Astrocyte (in vitro differentiated cells and primary cell): Measurements from ENCODE around the gene CLDN6. TPM values are rescaled to one million over a fixed set of nuclear protein-coding genes. Genes with fewer than 3 reads are reported as not detected.

Source experiments
- DNase-seq: peaks from one replicate; pipeline ENCODE4 v3.0.0-alpha.2; 2010; ENCODE audit warnings: low read depth
- FAIRE-seq: peaks from 2 replicates; lab custom pipeline; 2011; peaks lifted over from hg19 to GRCh38; lab: Jason Lieb, UNC
- H2AFZ ChIP-seq: 2 replicates; pipeline ENCODE4 v1.6.0; 2012; ENCODE audit warnings: low read depth, low read length, inconsistent platforms
- H3K27ac ChIP-seq: 2 replicates; pipeline ENCODE4 v1.5.1; 2011; ENCODE audit warnings: low read depth, low read length, inconsistent platforms
- H3K27me3 ChIP-seq: 2 replicates; pipeline ENCODE4 v1.6.0; 2011; ENCODE audit warnings: low read length, inconsistent platforms; ENCODE audit not compliant: insufficient read depth
- H3K36me3 ChIP-seq: 2 replicates; pipeline ENCODE4 v1.5.1; 2011; ENCODE audit warnings: low read length, inconsistent platforms; ENCODE audit not compliant: insufficient read depth
- H3K4me1 ChIP-seq: 2 replicates; pipeline ENCODE4 v1.5.1; 2011; ENCODE audit warnings: low read length, inconsistent platforms; ENCODE audit not compliant: insufficient read depth
- H3K4me2 ChIP-seq: 2 replicates; pipeline ENCODE4 v1.6.0; 2012; ENCODE audit warnings: low read length, inconsistent platforms
- H3K4me3 ChIP-seq: 2 replicates; pipeline ENCODE4 v1.5.1; 2011; ENCODE audit warnings: low read depth, mild to moderate bottlenecking, low read length, inconsistent platforms; ENCODE audit not compliant: insufficient read depth
- H3K79me2 ChIP-seq: 2 replicates; pipeline ENCODE4 v1.6.0; 2012; ENCODE audit warnings: mild to moderate bottlenecking, low read length, inconsistent platforms; ENCODE audit not compliant: insufficient read depth
- H3K9ac ChIP-seq: 2 replicates; pipeline ENCODE4 v1.6.0; 2012; ENCODE audit warnings: mild to moderate bottlenecking, low read length, inconsistent platforms
- H3K9me3 ChIP-seq: 2 replicates; pipeline ENCODE4 v1.5.1; 2012; ENCODE audit warnings: low read depth, mild to moderate bottlenecking, low read length, inconsistent platforms; ENCODE audit not compliant: insufficient read depth
- H4K20me1 ChIP-seq: 2 replicates; pipeline ENCODE4 v1.6.0; 2012; ENCODE audit warnings: low read length, inconsistent platforms; ENCODE audit not compliant: insufficient read depth
- H3K27ac Mint-ChIP-seq: one replicate; pipeline ENCODE4 v1.8.0; 2021; ENCODE audit warnings: mild to moderate bottlenecking, mixed read lengths; ENCODE audit not compliant: unreplicated experiment
- H3K27me3 Mint-ChIP-seq: one replicate; pipeline ENCODE4 v1.8.0; 2021; ENCODE audit warnings: low read depth, mixed read lengths; ENCODE audit not compliant: unreplicated experiment
- H3K36me3 Mint-ChIP-seq: one replicate; pipeline ENCODE4 v1.8.0; 2021; ENCODE audit warnings: low read depth, mixed read lengths; ENCODE audit not compliant: unreplicated experiment
- H3K4me1 Mint-ChIP-seq: one replicate; pipeline ENCODE4 v1.8.0; 2021; ENCODE audit warnings: low read depth, mixed read lengths; ENCODE audit not compliant: unreplicated experiment
- H3K4me3 Mint-ChIP-seq: one replicate; pipeline ENCODE4 v1.8.0; 2021; ENCODE audit warnings: mild to moderate bottlenecking, moderate library complexity, mixed read lengths; ENCODE audit not compliant: unreplicated experiment
- H3K9me3 Mint-ChIP-seq: one replicate; pipeline ENCODE4 v1.8.0; 2021; ENCODE audit warnings: mild to moderate bottlenecking, mixed read lengths; ENCODE audit not compliant: unreplicated experiment
- EZH2 ChIP-seq: IDR thresholded peaks from 2 replicates; pipeline ENCODE4 v1.6.1; 2012; ENCODE audit warnings: mild to moderate bottlenecking, low read length, inconsistent platforms; ENCODE audit not compliant: insufficient read depth
- total RNA-seq: library from RNA; stranded (reverse); gene quantifications from 2 replicates; pipeline ENCODE4 v1.2.1, GENCODE V29; 2021
- TF ChIP-seq, protein P1 (sequence below): IDR thresholded peaks from 2 replicates; pipeline ENCODE4 v1.5.1; 2011; ENCODE audit warnings: low read depth, mild to moderate bottlenecking, inconsistent platforms, low read length, moderate library complexity; ENCODE audit not compliant: insufficient read depth

Gene CLDN6
- total RNA-seq, 1 donor from 2014 or later = 584 TPM

- peaks cover 1% of the 10 kb centered on the region for H3K4me1 Mint-ChIP-seq
These were observed 25.5 kb downstream of the CLDN6 start for GRCh38 chr16:2992383-2993081.

GRCh38 chr16:2991566-2992261 lies 26.3 kb downstream of the CLDN6 start:
- no peak for FAIRE-seq
- no peaks in the 10 kb centered on the region for H3K9me3 ChIP-seq
- peaks cover 19% of the 10 kb centered on the region for H3K27me3 Mint-ChIP-seq
- no peaks in the 10 kb centered on the region for H3K79me2 ChIP-seq
- no peak for DNase-seq
- H2AFZ ChIP-seq = no peak overlapping the region
- no peak overlapping the region for H3K4me3 Mint-ChIP-seq
- no peak overlapping the region for H3K4me2 ChIP-seq
- H3K4me1 Mint-ChIP-seq = peaks cover 1% of the 10 kb centered on the region
- no peaks in the 10 kb centered on the region for H3K9me3 Mint-ChIP-seq
- H3K4me1 ChIP-seq = no peaks in the 10 kb centered on the region
- H3K27me3 ChIP-seq = peaks cover 6% of the 10 kb centered on the region
- H3K36me3 ChIP-seq = no peaks in the 10 kb centered on the region
- TF ChIP-seq, protein P1, sequence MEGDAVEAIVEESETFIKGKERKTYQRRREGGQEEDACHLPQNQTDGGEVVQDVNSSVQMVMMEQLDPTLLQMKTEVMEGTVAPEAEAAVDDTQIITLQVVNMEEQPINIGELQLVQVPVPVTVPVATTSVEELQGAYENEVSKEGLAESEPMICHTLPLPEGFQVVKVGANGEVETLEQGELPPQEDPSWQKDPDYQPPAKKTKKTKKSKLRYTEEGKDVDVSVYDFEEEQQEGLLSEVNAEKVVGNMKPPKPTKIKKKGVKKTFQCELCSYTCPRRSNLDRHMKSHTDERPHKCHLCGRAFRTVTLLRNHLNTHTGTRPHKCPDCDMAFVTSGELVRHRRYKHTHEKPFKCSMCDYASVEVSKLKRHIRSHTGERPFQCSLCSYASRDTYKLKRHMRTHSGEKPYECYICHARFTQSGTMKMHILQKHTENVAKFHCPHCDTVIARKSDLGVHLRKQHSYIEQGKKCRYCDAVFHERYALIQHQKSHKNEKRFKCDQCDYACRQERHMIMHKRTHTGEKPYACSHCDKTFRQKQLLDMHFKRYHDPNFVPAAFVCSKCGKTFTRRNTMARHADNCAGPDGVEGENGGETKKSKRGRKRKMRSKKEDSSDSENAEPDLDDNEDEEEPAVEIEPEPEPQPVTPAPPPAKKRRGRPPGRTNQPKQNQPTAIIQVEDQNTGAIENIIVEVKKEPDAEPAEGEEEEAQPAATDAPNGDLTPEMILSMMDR = no peak
- no peak for TF ChIP-seq EZH2
- H3K9ac ChIP-seq = no peak overlapping the region
- no peaks in the 10 kb centered on the region for H4K20me1 ChIP-seq
- H3K4me3 ChIP-seq = no peak overlapping the region
- H3K27ac Mint-ChIP-seq = no peak overlapping the region
- H3K27ac ChIP-seq = no peak overlapping the region
- H3K36me3 Mint-ChIP-seq = no peaks in the 10 kb centered on the region

More at GRCh38 chr16:2992383-2993081, 25.5 kb downstream of the CLDN6 start:
- Mint-ChIP-seq H3K27ac (no peak overlapping the region), H3K36me3 (no peaks in the 10 kb centered on the region), H3K9me3 (no peaks in the 10 kb centered on the region), H3K27me3 (peaks cover 16% of the 10 kb centered on the region), H3K4me3 (no peak overlapping the region)
- Histone ChIP-seq H3K4me2 (no peak overlapping the region), H3K4me1 (no peaks in the 10 kb centered on the region), H3K36me3 (no peaks in the 10 kb centered on the region), H3K79me2 (no peaks in the 10 kb centered on the region), H3K9ac (no peak overlapping the region), H3K27ac (no peak overlapping the region), H3K9me3 (no peaks in the 10 kb centered on the region), H3K4me3 (no peak overlapping the region), H4K20me1 (no peaks in the 10 kb centered on the region), H3K27me3 (peaks cover 6% of the 10 kb centered on the region), H2AFZ (no peak overlapping the region)
- DNase-seq = no peak
- FAIRE-seq = no peak
- no peak for TF ChIP-seq EZH2
- TF ChIP-seq, protein P1 = no peak

GRCh38 chr16:2990891-2991290 lies 27.1 kb downstream of the CLDN6 start:
- Histone ChIP-seq H2AFZ (no peak overlapping the region), H3K9me3 (no peaks in the 10 kb centered on the region), H3K27ac (no peak overlapping the region), H3K4me1 (no peaks in the 10 kb centered on the region), H3K36me3 (no peaks in the 10 kb centered on the region), H3K79me2 (no peaks in the 10 kb centered on the region), H3K4me3 (no peak overlapping the region), H4K20me1 (no peaks in the 10 kb centered on the region), H3K4me2 (no peak overlapping the region), H3K9ac (no peak overlapping the region), H3K27me3 (peaks cover 6% of the 10 kb centered on the region)
- Mint-ChIP-seq H3K4me3 (no peak overlapping the region), H3K27ac (no peak overlapping the region), H3K36me3 (no peaks in the 10 kb centered on the region), H3K27me3 (peaks cover 22% of the 10 kb centered on the region), H3K4me1 (peaks cover 1% of the 10 kb centered on the region), H3K9me3 (no peaks in the 10 kb centered on the region)
- no peak for FAIRE-seq
- DNase-seq = no peak
- TF ChIP-seq, protein P1 = no peak
- no peak for TF ChIP-seq EZH2
